NCI-H2107 (cell line): ENCODE measurements around the gene ALX4.

Experiments used
- DNase-seq: peaks from one replicate; lab custom pipeline; 2025; lab: John Stamatoyannopoulos, UW

The ALX4 gene

GRCh38 chr11:44335052-44335760 is 25.3 kb upstream of the ALX4 start:
- no peak for DNase-seq

GRCh38 chr11:44334356-44335004 is 24.5 kb upstream of the ALX4 start:
- DNase-seq: no peak

DNA sequence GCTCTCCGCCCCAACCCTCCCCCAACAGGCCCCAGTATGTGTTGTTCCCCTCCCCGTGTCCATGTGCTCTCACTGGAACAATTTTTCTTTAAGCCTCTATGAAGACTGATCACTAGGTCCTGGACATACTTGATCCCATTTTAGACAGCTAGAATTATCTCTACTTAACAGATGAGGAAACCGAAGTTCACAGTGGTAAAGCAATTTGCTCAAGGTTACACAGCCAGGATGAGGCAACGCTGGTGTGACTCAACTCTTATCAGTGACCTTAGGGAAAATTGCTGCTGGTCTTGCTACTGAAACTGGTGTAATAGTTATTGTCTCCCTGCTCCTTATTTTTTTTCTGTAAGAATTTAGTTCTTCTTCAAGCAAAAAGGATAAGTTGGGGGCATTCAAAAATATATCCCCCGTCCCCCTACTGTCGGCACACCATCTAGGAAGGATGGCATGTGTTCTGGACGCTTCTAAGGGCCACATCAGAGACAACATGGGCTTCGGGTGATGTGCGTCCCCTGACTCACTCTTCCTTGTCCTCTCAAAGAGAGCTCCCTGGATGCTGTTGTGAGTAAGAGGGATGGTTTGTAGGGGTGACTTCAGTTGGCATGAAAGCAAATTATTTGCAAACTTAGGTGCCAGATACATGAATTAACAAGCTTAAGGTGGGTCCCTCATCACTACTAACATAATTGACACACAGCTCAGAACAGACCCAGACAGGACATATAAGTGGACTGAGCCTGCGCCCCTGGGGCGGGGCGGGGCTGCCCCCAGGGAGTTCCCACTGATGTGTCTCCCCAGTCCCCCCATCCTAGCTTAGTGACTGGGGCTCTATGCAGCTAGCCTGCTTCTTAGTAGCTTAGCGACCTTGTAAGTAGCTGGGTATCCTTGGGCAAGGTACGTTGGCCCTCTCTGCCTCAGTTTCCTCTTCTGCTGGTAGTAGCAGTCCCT is 23.6 kb upstream of the ALX4 start:
- DNase-seq: no peak

GRCh38 chr11:44332665-44333064 is 22.7 kb upstream of the ALX4 start:
- no peak for DNase-seq

- DNase-seq: no peak
These were observed 19.7 kb upstream of the ALX4 start for GRCh38 chr11:44329472-44330230.

GRCh38 chr11:44328138-44328660 is 18.3 kb upstream of the ALX4 start:
- DNase-seq: no peak

- no peak for DNase-seq
These were observed 17.8 kb upstream of the ALX4 start for GRCh38 chr11:44327730-44328129.

DNA sequence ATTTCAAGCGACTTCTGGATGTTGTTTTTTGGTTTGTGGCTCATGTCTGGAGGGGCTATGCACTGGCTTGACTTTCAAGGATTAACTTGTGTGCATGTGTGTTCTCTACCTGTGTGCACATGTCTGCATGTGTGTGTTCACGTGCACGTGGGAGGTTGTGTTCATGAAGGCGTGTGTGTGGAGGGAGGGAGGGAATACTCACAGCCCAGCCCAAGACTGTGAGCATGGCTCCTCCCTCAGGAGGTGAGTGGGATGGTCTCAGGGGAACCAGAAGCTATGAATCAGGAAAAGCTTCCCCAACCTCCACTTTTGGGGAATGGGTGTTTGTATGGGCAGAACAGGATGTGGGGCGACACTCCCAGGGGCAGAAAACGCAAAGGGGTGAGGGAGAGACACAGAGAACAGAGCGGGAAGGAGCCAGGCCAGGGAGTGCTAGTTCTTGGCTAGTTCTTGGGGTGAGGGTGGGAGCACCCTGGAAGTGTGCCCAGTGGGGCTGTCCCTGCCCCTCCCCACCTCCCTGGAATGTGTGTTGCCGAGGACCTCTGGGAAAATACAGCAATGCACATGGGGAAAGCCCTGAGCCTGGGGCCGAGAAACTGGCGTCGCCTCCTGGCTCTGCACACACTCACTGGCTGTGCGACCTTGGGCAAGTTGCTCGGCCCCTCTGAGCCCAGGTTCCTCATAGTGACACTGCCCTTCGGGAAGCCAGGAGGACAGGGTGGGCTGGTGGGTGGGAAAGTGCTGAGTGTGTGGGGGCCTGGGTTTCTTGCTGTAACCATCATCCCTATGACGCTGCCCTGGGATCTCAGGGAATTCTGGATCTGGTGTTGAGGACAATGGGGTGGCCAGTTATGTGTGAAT is 16.9 kb upstream of the ALX4 start:
- DNase-seq: no peak

DNA sequence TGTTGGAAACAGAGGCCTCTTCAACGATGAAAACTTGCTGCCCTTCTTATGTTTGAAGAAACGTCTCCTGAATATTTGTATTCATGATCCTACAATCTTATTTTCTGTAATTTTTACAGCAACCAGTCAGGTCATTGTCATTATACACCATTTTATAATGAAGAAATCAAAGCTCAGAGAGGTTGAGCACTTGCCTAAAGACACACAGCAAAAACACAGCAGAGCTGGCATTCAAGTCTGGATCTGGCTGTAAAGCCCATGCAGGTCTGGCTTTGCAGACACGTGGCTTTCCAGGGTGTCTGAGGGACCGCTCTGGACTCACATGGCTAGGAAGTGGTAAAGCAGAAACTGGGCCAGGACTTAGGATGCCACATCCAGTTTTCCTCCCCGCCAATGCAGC is 15.8 kb upstream of the ALX4 start:
- no peak for DNase-seq

DNA sequence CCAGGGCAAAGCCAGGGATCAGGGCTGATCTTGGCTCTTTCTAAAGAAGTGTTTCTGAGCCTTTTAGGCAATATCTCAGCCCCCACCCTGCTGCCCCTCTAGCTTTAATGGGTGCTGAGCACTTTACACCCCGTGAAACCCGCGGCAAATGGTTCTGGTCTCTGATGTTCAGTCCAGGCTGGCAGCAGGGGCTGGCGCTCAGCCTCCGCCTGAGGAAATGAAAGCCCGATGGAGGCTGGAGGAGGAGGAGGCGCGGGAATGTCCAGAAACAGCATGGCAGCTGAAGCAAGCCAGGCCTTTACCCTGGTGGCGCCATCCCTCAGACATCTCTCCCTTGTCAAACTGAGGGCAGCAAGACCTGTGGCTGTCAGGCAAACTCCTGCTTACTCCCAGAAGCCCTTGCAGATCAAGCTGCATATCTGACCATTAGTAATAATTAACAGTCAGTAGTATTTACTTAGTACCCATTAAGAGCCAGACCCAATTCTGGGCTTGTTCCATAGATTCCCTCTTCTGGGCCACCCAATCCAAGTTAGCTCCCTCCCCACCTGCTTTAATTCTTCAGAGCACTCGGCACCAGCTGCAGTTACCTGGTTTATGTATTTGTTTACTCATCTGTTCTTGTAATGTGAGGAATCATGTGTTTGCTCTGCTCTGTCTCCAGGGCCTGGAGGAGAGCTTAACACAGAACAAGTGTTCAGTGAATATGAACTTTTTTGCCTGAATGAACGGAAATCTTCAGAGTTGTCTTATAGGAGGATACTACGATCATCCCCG is 15.0 kb upstream of the ALX4 start:
- no peak for DNase-seq

GRCh38 chr11:44324222-44324621 is 14.3 kb upstream of the ALX4 start:
- no peak for DNase-seq

- DNase-seq: no peak
These were observed 12.3 kb upstream of the ALX4 start for GRCh38 chr11:44322243-44322642.

- DNase-seq: no peak
These were observed 11.1 kb upstream of the ALX4 start for GRCh38 chr11:44321059-44321458.

DNA sequence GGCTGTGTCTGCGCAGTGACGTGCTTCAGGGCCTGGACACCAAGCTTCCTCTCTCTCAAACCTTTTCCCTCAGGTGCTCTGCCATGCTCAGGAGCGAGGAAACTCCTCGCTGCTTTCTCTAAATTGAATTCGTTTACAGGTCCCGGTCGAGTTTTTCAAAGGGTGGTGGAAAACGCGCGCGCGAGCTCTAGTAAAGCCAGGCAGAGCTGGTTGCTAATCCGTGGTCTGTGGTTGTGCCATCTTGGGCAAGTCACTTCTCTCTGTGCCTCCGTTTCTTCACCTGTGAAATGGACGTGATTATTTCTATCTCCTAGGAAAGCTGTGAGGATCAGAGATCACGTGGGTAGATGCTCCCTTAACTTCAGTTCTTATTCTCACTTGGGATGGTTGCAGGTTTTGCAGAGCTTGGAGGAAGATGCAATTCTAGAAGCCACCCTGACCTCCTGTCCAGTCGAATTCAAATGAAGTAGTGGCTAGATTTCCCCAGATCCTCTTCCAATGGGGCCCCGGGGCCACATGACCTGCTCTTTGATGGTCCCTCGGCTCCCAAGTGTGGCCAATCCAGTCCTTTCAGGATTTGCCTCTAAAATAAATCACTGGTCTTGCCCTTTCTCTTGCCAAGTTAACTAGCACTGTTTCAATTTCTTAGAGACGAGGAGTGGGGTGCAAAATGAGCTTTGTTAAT is 10.5 kb upstream of the ALX4 start:
- no peak for DNase-seq

DNA sequence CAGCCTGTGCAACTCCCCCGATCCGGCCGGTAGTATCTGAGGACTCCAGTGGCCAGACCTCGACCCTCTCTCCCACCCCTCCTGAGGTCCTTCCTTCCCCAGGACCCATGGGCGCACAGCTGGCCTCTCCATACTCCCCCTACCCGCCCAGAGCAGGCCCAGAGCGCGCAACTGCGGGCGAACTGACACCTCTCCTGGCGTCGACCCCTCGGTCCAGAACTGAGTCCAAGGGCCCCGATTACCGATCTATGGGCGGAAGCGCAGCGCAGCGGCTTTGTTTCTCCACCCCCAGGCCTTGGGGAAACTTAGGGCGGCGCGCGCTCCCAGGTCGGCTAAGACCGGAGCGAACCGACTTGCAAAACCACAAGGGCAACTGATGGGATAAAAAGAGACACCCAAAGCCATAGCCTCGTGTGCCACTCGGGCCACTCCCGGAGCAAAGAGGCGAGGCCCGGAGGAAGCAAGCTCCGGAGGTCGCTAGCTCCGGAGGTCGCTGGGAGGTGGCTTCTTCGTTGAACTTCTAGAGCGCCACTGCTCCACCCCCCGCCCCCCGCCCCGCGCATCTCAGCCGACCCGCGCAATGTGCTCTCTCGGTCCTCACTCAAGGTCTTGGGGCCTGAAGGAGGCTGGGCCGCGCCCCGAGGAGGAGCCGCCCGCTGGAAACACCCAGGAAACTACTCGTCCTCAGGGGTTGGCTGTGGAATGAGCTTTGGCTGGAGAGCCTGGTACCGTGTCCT is 9.8 kb upstream of the ALX4 start:
- DNase-seq: no peak

DNA sequence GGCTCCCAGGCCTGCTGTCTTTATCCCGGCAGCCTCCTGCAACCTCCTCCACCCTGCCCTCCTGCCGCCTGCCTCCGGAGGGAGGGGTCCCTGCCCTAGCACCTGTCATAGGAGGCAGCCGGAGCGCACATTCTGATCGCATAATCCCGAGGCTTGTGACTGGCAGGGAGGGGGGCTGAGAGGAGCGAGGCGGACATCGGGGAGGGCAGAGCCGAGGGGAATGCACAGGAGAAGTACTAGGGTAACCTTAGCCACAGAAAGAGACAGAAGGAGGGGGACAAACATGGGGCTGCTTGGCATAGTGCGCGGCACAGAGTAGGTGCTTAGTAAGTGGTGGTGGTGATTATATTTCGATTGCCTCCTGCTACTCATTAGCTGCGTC is 9.2 kb upstream of the ALX4 start:
- DNase-seq: no peak

GRCh38 chr11:44318369-44318768 is 8.4 kb upstream of the ALX4 start:
- DNase-seq: no peak

DNA sequence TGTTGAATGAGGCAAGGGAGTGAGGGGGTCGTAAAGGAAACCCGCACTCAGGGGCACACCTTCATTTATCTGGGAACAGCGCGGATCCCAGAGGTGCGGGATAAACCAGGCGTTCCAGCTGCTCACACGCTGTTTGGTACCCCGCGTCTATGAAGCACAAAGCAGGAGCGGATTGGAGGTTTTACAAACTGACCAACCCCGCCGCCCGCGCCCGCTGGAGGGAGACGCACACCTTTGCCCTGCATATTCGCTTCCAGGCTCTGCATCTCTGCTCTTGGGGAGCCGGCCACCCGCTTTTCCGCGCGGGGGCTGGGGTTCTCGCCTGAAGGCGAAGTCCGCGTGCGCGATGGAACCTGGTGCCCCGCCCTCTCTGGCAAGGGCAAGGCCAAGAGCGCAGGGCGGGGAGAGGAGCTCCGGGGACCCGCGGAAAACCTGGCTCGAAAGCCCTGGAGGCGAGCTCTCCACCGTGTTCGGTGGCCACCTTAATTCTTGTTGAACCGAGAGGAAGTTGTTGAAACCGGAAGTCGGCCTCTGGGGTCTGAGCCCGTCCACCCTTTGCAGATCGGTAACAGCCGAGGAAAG is 6.8 kb upstream of the ALX4 start:
- DNase-seq: no peak
